Right lung (tissue), 5 donors: Measurements from ENCODE around the gene MEFV. TPM values are rescaled to one million over a fixed set of nuclear protein-coding genes. Genes with fewer than 3 reads are reported as not detected.

Source experiments
- polyA plus RNA-seq, 5 donors: library from polyadenylated mRNA; unstranded; fragments of 120-200 nt; gene quantifications; one replicate each; pipeline versions ENCODE4 v1.2.1 to v1.2.3, GENCODE V29; 2013; ENCODE audit warnings: inconsistent platforms in 1 of 5, low replicate concordance in 1 of 5; ENCODE audit not compliant: insufficient read length in 5 of 5, insufficient read depth in 1 of 5

Gene MEFV
- polyA plus RNA-seq, 5 donors: 0.40 to 0.67 (median 0.47) TPM

Other genes starting within 250 kb of the MEFV start
- 1 to 10 TPM; 4.0 to 7.3 (median 6.3) TPM for gene CLDN9, start 243.7 kb downstream of the MEFV start, polyA plus RNA-seq
- gene CLDN6, start 238.4 kb downstream of the MEFV start, polyA plus RNA-seq: 100 to 1,000 TPM in 4 of 5 donors, 10 to 100 TPM in 1; 86.3 to 124 (median 118) TPM
- 1 to 10 TPM; 2.7 to 6.8 (median 3.6) TPM for gene TNFRSF12A, start 236.3 kb downstream of the MEFV start, polyA plus RNA-seq
- gene HCFC1R1, start 232.7 kb downstream of the MEFV start, polyA plus RNA-seq: 10 to 100 TPM; 26.6 to 45.7 (median 34.8) TPM
- gene THOC6, start 232.6 kb downstream of the MEFV start, polyA plus RNA-seq: 10 to 100 TPM; 20.0 to 37.5 (median 27.2) TPM
- 1 to 10 TPM; 2.2 to 5.1 (median 2.6) TPM for gene BICDL2, start 219.7 kb downstream of the MEFV start, polyA plus RNA-seq
- gene MMP25, start 210.1 kb downstream of the MEFV start, polyA plus RNA-seq: 1 to 10 TPM; 1.4 to 3.4 (median 2.1) TPM
- 100 to 1,000 TPM in 1 of 5 donors, 10 to 100 TPM in 4; 39.7 to 103 (median 61.6) TPM for gene IL32, start 191.0 kb downstream of the MEFV start, polyA plus RNA-seq
- under 1 TPM in 2 of 5 donors, not detected in 3; 0.09 to 0.12 TPM for gene ZSCAN10, start 157.3 kb downstream of the MEFV start, polyA plus RNA-seq
- 10 to 100 TPM; 12.6 to 20.4 (median 14.8) TPM for gene ZNF205, start 144.0 kb downstream of the MEFV start, polyA plus RNA-seq
- 10 to 100 TPM; 10.5 to 18.5 (median 14.7) TPM for gene ZNF213, start 121.6 kb downstream of the MEFV start, polyA plus RNA-seq
- gene OR1F1, start 68.4 kb downstream of the MEFV start, polyA plus RNA-seq: not detected
- gene ZNF200, start 21.5 kb downstream of the MEFV start, polyA plus RNA-seq: 10 to 100 TPM; 11.3 to 15.4 (median 13.7) TPM
- gene ZNF263, start 26.9 kb upstream of the MEFV start, polyA plus RNA-seq: 10 to 100 TPM; 42.2 to 54.7 (median 48.7) TPM
- gene TIGD7, start 48.8 kb upstream of the MEFV start, polyA plus RNA-seq: 10 to 100 TPM; 11.4 to 15.6 (median 12.5) TPM
- 10 to 100 TPM; 41.1 to 64.3 (median 51.0) TPM for gene ZNF75A, start 48.9 kb upstream of the MEFV start, polyA plus RNA-seq
- under 1 TPM; 0.39 to 0.93 (median 0.50) TPM for gene OR2C1, start 99.3 kb upstream of the MEFV start, polyA plus RNA-seq
- gene ZSCAN32, start 144.4 kb upstream of the MEFV start, polyA plus RNA-seq: 10 to 100 TPM; 18.6 to 22.8 (median 20.5) TPM
- 10 to 100 TPM; 11.2 to 16.0 (median 12.9) TPM for gene ZNF174, start 144.6 kb upstream of the MEFV start, polyA plus RNA-seq
- 1 to 10 TPM; 3.3 to 6.0 (median 4.2) TPM for gene ZNF597, start 186.9 kb upstream of the MEFV start, polyA plus RNA-seq
- gene NAA60, start 187.0 kb upstream of the MEFV start, polyA plus RNA-seq: 10 to 100 TPM; 40.5 to 48.0 (median 46.1) TPM
- under 1 TPM in 1 of 5 donors, not detected in 4; 0.12 TPM for gene C16orf90, start 238.9 kb upstream of the MEFV start, polyA plus RNA-seq
- 10 to 100 TPM; 44.2 to 54.5 (median 47.5) TPM for gene CLUAP1, start 244.4 kb upstream of the MEFV start, polyA plus RNA-seq